Stimulated activated CD4-positive, alpha-beta T cell treated with anti-CD3 and anti-CD28 coated beads, Interleukin-1b, Interleukin-23, amount 100 ng/mL, for 1 hour (primary cell): Measurements from ENCODE around the gene FAM43B.

ENCODE experiments used
- DNase-seq, 2 donors: peaks; one replicate each; pipeline ENCODE4 v3.0.0-alpha.2; 2020; ENCODE audit warnings: low read depth in 2 of 2

FAM43B gene

DNA sequence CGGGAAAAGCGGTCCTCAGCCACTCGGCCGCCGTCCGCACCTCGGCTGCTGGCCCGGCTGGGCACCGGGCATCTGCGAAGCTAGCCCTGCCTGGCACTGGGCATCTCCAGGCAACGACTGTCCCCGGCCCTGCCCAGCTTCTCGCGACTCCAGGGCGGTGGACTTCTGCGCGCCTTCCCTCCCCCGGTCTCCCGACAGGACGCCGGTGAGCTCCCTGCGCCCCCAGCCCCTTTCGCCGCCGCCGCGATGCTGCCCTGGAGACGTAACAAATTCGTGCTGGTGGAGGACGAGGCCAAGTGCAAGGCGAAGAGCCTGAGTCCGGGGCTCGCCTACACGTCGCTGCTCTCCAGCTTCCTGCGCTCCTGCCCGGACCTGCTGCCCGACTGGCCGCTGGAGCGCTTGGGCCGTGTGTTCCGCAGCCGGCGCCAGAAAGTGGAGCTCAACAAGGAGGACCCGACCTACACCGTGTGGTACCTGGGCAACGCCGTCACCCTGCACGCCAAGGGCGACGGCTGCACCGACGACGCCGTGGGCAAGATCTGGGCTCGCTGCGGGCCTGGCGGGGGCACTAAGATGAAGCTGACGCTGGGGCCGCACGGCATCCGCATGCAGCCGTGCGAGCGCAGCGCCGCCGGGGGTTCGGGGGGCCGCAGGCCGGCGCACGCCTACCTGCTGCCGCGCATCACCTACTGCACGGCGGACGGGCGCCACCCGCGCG is 514 bp downstream of the FAM43B start:
- no peak for DNase-seq

DNA sequence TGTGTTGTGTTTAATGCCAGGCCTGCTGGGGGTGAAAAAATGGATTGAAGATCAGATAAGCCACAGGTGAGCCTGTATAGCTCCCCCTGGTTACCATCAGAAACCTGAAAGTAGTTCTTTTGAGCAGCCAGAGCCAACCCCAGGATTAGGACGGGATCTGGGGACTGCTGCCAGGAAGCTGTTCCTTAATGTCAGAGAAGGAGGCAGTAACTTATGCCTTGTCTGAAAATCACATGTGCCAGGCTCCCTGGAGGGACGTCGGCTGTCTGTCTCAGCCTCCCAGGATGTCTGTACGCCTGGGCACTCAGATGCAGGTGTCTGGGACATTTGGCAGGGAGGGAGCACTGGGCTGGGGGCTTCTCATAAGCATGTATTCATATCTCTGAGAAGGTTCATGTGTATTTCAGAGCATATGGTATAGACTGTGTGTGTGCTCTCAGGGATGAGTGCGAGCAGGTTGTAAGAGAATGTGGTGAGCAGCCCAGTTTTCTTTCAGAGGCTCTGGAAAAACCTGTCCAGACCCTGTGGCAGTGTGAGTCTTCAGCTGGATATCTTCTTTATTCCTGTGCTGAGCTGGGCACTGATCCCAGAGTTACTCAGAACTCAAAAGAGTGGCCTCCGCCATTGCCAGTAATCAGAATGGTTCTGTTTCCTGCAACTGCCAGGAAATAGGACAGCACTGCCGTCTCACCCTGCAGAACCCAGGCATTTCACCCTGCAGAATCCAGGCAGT is 2.8 kb downstream of the FAM43B start:
- no peak for DNase-seq

DNA sequence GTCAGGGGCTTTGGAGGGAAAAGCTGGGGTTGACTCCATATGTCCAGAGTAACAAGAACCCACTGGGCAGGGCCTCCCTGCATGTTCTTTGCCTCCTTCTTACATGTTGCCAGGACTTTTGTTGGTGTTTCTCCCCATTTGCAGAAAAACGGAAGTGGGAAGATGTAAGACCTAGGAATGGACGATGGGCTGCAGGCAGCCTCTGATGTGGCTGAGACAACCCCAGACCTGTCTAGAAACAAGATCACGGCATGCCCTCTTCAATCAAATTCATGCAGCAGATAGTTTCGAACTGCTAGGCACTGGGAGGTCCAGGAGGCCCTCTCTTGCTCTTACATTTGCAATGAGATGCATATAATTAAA is 3.4 kb downstream of the FAM43B start:
- DNase-seq = no peak

DNA sequence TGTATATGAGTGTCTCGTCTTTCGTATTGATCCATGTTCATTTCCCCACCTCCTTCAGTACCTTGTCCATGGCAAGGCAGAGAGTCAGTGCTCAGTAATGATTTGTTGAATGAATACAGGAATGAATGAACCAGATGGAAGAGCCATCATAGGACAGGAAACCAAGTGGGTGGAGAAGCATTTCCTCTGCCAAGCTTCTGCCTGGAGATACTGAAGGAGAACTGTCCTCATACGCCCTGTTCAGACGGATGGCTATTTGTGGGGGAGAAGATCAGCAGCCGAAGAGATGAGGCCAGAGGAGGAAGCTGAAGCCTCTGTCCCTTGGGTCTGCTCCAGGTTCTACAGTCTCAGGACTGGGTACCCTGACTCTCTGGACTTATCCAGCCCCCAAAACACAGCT is 5.8 kb downstream of the FAM43B start:
- DNase-seq = no peak

DNA sequence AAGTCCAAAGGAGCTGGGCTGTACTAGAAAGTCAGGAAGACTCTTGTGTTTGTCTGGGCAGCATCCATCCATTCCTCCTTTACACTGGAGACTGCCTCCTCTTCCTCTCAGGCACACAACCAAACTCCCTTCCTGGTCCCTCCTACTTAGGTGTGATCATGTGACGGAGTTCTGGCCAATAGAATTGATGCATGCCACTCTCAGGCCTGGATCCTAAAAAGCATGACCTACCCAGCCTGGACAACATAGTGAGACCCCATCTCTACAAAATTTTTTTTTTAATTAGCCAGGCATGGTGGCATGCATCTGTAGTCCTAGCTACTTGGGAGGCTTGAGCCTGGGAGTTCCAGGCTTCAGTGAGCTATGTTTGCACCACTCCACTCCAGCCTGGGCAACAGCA is 8.6 kb downstream of the FAM43B start:
- no peak for DNase-seq

DNA sequence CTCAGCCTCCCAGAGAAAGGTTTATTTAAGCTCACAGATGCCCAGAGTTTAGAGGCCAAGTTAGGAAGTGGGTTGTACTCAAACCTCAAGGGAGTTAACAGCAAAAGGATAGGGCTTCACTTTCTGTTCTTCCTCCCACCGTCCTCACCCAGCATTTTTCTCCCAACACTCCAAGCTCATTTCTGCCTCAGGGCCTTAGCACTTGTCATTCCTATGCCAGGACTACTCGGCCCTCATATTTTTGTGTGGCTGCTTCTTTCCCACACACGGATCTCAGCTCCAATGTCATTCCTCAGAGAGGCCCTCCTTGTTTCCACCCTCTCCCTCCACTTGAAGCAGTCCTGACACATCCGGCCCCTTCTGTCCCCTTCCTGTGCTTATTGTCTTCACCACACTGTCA is 12.9 kb downstream of the FAM43B start:
- no peak for DNase-seq

DNA sequence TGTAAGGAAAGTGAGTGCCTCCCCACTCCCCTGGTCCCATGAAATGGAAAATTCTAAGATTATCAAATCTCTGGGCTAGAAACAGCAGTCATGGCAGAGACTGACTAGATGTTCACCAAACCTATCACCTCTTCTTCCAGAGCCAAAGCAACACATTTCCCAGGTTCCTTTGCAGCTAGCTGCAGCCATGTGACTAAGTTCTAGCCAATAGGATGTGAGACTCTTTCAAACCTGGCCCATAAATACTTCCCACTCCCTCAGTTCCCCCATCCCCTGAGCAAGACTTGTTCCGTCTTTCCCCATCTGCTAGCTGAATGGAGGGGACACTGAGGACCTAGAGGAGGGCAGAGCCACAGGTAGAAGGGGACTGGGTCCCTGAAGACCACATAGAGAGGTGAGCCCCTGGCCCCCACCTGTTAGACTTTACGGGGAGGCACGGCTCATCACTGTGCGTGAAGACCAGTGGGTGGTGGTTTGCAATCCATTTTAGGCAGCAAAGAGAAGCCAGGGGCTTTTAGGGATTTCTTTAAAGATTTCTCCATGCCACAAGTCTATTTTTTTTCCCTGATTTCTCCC is 17.2 kb downstream of the FAM43B start:
- DNase-seq = no peak

DNA sequence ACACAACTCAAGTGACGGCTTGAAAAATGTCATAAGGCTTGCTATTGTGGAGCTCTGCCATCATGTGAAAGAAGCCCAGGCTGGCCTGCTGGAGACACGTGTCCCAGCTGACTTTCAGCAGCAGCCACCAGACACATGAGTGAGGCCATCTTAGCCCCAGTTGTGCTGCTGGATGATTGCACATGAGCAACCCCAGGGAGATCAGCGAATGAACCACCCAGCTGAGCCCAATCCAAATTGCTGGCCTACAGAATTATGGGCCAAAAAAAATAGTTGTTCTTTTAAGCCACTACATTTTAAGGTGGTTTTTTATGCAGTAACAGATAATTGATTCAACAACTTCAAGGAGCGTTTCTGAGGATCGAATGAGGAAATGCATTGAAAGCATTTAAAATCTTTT is 19.1 kb downstream of the FAM43B start:
- no peak for DNase-seq

DNA sequence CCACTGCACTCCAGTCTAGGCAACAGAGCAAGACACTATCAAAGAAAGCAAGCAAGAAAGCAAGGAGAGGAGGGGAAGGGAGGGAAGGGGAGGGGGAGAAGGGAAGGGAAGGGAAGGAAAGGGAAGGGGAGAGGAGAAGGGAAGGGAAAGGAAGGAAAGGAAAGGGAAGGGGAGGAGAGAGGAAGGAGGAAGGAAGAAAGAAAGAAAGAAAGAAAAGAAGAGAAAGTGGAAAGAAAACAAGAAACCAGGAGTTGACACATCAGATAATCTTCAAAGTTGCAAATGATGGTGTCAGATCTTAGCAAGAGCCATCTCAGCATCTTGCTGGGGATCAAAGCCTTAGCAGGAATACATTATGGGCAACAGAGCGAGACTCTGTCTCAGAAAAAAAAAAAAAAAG is 21.6 kb downstream of the FAM43B start:
- DNase-seq = no peak

DNA sequence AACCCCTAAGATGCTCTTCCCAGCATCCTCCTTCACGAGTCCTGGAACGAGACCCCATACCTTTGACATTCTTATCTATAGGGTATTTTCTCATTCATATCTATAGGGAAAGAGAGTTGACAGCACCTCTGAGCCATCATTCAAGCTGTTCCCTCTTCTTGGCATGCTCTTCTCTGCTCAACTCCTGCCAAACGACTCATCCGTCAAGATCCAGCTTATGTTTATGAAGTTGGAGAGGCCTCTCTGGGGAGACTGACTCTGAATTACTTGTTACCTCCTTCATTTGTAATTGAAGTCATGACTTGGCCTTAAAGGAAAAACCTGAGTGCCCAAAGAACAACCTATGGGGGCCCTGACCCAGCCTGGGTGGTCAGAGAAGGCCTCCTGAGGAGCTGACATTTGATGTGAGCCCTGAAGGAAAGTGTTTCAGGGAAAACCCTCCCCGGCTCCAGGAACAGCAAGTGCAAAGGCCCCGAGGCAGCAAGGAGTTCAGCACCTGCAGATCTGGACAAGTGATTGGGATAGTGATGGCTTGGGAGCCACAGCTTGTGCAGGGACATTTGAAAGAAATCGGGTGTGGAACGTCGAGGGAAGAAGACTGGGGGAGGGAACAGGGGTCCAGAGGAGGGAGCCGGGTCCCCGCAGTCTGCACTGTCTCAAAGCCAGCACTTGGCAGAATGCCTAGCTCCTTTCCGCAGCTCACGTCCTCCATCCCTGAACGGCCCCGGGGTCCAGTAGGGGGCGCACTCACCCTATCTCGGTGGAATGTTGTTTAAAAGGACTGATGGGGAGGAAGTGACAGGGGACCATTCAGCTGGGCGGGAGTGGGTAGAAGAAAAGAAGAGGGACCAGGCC is 22.5 kb downstream of the FAM43B start:
- DNase-seq = peak in 1 of 2 donors; percentile 35

DNA sequence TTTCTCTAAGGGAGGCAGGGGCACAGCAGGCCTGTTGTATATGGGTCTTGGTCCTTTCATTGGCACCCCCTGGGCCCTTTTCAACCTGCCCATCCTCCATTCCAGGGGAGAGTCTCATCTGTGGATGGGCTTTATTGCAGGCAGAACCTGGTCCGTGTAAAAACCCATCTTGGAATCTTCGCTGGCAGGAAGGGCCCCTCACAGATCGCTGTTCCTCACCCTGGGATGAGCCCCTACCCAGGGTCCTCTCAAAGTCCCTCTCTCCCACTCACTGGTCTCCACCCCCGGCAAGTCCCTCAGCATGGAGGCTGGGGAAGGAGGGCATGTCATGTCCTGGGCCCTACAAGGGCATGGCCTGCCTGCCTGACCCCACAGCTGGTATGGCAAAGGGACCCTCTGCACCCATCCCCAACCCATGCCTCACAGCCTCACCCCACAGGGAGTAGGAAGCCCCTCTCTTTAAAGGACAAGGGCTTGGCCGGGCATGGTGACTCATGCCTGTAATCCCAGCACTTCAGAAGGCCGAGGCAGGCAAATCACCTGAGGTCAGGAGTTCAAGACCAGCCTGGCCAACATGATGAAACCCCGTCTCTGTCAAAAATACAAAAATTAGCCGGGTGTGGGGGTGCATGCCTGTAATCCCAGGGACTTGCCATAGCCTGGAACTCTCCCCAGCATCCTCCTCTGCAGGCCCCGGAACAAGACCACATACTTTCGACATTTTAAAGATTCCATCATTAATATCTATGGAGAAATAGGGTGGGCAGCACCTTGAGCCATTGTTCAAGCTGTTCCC is 23.4 kb downstream of the FAM43B start:
- no peak for DNase-seq

DNA sequence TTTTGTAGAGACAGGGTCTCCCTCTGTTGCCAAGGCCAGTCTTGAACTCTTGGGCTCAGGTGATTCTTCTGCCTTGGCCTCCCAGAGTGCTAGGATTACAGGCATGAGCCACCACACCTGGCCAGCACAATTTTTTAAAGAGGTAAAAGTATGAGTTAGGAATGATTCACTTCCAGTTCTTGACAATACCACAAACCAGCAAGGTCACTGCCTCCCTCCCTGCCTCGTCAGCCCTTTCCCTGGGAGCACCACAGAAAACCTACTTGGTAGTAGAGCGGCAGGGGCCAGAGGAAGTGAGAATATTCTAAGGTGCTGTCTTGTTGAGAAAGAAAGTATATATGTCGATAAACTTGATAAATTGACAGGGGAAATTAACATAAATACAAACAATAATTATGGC is 25.7 kb downstream of the FAM43B start:
- no peak for DNase-seq

DNA sequence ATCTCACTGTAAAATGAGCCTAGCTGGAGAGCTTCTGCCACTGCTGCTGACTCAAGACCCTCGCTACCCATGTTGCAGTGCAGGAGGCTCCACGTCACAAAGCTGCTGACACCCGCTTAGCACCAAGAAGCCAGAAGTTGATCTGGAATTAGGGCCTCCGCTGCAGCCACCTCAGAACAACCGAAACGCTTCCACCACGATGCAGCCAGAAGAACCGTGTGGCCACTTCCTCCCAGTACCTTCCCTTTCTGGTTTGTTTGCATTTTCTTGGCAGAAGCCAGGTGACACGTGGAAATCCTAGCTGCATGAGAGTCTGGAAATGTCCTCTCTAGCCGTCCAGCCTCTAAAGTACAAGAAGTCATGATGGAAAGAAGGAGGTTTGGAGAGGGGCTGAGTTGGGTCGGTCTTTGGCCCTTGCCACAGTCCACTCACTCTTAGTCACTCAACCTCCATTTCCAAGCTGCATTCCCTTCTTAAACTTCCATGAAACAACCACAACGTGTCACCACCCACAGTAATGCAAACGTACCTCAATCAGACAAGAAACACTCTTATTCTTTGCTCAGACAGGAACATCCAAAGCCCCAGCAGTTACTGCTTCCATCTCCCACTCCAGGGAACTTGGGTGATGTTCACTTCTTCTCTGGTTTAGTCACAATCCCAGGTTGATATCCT is 26.5 kb downstream of the FAM43B start:
- DNase-seq = no peak

DNA sequence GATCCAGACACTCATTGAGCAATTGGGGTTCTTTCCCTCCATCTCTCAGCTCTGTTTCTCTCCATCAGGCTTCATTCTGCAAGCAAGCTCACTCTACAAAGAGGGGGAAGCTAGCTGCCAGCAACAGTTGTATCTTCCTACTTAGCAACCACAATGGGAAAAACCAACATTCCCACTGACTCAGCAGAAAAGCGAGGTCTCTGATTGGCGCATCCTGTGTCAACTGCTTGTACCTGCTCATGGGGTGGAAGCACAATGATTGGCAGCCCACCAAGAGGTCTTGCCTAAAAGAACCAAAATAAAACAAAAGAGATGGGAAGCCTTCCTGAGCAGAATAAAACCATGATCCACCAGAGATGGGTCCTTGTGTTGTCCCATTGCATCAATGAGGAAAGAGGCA is 32.5 kb downstream of the FAM43B start:
- DNase-seq = no peak

DNA sequence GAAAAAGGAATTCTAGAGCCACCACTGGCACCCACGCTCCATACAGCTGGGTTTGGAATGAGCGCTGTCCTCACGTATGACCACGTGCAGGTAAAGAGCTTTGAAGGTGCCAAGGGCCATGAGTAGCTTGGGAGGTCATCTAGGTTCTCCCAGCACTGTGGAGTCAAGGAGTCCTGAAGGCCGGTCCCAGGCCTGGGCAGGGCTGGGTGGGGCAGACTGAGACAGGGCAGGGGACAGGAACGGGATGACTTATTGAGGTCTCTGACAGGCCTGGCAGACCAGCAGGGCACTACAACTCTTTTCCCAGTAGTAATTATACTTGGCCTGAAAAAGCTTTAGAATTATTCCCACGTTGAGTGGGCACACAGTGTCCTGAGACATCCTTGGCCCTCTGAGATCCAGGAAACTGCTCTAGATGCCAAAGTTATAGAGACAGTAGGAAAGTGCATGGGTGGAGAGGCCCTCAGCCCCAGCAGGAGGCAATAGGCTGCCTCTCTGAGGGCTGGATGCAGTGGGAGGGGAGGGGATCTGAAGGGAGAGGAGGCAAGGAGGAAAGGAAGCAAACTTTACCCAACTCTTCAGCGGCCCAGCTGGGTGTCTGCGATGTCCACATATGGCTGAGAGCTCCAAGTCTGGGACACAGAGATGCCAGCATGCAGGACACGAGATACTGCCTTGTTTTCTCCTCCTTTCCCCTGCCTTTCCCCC is 34.7 kb downstream of the FAM43B start:
- DNase-seq = no peak

DNA sequence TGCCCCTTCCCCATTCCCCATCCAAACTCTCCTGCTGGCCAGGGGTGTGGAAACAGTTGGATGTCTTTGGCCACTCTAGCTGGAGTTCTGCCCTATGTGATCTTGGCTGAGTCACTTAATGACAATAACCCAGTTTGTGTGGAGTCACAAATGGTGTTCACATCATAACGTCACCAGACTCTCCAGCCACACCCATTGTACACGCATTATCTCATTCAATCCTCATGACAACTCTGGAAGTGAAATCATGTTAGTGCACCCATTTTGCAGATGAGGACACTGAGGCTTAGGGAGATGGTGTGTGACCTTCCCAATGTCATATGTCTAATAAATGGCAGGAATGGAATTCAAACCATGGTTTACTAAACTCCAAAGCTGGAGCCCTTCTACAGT is 35.3 kb downstream of the FAM43B start:
- DNase-seq = no peak

DNA sequence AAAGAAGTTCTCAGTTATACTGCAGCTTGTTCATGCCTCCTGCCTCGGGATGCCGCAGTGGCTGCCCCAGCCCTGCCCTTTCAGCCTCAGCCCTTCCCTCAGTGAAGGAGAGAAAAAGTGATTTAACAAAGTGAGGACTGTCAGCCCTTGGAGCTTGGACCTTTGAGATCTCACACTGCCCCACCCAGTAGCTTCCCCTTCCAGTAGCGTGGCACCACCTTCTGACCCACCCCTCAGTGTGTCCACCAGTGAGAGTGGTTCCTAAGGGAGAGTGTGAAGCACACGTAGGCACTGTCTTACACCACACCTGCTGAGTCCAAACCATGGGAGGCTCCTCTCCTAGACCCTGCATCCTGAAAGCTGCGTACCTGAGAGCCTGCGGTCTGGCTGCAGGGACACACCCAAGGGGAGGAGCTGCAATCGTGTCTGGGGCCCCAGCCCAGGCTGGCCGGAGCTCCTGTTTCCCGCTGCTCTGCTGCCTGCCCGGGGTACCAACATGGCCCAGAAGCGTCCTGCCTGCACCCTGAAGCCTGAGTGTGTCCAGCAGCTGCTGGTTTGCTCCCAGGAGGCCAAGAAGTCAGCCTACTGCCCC is 36.4 kb downstream of the FAM43B start, which contains the start of gene CDA:
CDA (plus strand) TSS at position 464 of the 592 bp plus-strand sequence; CDS start at position 497, 33 bp downstream.
- no peak for DNase-seq

DNA sequence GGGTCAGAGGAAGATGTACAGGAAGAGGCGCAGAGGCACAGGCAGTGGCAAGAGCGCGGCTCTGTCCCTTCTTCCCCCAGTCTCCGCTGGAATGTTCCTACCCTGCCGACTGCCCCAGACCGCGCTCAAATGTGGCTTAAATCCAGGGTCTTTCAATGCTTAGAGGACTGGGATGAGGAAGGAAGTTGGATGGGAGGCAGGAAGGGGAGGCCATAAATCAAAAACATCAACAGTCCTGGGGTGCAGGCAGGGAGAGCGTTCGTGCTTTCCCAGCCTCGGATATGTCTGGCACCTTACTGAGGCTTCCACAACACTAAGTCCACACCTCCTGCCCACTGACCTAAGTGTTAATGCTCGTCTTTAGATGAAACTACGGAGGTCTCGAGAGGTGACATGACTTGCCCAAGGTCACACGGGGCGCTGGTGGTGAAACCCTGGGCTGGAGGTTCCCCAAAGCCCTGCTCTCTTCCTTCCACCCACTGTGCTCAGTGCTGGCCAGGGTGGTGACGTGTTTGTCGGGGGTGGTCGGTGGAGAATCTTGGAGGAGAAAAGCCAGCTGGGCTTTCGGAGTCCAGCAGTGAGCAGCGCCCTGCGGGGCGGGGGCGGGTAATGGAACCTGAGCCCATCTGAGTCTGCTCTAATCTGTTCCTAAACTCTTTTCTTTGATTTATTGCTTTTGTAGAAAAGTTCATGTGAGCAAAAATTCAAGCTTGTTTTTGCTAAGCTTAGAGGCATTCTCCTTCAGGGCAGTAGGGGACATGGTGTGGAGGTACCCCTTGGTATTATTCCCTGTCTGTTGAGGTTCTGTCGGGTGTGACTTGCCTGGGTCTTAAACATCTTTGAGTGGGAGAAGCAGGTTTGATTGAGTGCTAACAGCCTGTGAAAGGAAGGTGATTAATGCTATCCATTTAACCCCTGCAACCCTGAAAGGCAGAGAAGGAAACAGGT is 37.2 kb downstream of the FAM43B start:
- DNase-seq = no peak
